Measurements from ENCODE around the gene HMX3.

The HMX3 gene

GRCh38 chr10:123139521-123140163 is 3.9 kb downstream of the HMX3 start:
- no peak for DNase-seq (ENCODE audit: low spot score in 2 of 2)
- peaks cover 15% of the 10 kb centered on the region for H3K36me3 ChIP-seq (replicated peaks)
- no peak overlapping the region for H3K4me3 ChIP-seq
- no peaks in the 10 kb centered on the region for H3K27me3 ChIP-seq (ENCODE audit: low read depth)
- no peaks in the 10 kb centered on the region for H3K9me3 ChIP-seq
- in situ Hi-C loops (cut with MboI; ENCODE audit: low sequenced_read_pairs): loop anchor here (10.0 kb wide), 1 partner anchor 95 kb away; no protein-coding TSS in a partner anchor
- peaks cover 8% of the 10 kb centered on the region; the same call in 1 of the 2 replicates for H3K4me1 ChIP-seq

GRCh38 chr10:123140164-123140982 is 4.6 kb downstream of the HMX3 start:
- Histone ChIP-seq H3K27me3 (ENCODE audit: low read depth) (no peaks in the 10 kb centered on the region), H3K4me1 (peaks cover 3% of the 10 kb centered on the region; the same call in 1 of the 2 replicates), H3K4me3 (no peak overlapping the region), H3K9me3 (no peaks in the 10 kb centered on the region), H3K36me3 (replicated peaks) (peaks cover 15% of the 10 kb centered on the region)
- DNase-seq (ENCODE audit: low spot score in 2 of 2): no peak
- in situ Hi-C loops (cut with MboI; ENCODE audit: low sequenced_read_pairs): no loop called here

GRCh38 chr10:123140983-123141390 is 5.2 kb downstream of the HMX3 start:
- H3K27me3 ChIP-seq (ENCODE audit: low read depth): no peaks in the 10 kb centered on the region
- in situ Hi-C loops (cut with MboI; ENCODE audit: low sequenced_read_pairs): no loop called here

GRCh38 chr10:123141791-123142700 is 6.3 kb downstream of the HMX3 start:
- Histone ChIP-seq H3K9me3 (no peaks in the 10 kb centered on the region), H3K4me3 (no peak overlapping the region), H3K36me3 (replicated peaks) (peaks cover 15% of the 10 kb centered on the region), H3K27me3 (ENCODE audit: low read depth) (no peaks in the 10 kb centered on the region), H3K4me1 (peaks cover 3% of the 10 kb centered on the region; the same call in 1 of the 2 replicates)
- in situ Hi-C loops (cut with MboI; ENCODE audit: low sequenced_read_pairs): no loop called here
- no peak for DNase-seq (ENCODE audit: low spot score in 2 of 2)

More at GRCh38 chr10:123140983-123141390, 5.2 kb downstream of the HMX3 start:
- DNase-seq (ENCODE audit: low spot score in 2 of 2): no peak
- no peak overlapping the region for H3K4me3 ChIP-seq
- peaks cover 15% of the 10 kb centered on the region for H3K36me3 ChIP-seq (replicated peaks)
- no peaks in the 10 kb centered on the region for H3K9me3 ChIP-seq
- H3K4me1 ChIP-seq: peaks cover 3% of the 10 kb centered on the region; the same call in 1 of the 2 replicates

- Histone ChIP-seq H3K4me1 (peaks cover 7% of the 10 kb centered on the region; the same call in 1 of the 2 replicates), H3K4me3 (no peak overlapping the region), H3K36me3 (replicated peaks) (peaks cover 8% of the 10 kb centered on the region), H3K27me3 (ENCODE audit: low read depth) (no peaks in the 10 kb centered on the region), H3K9me3 (no peaks in the 10 kb centered on the region)
- in situ Hi-C loops (cut with MboI; ENCODE audit: low sequenced_read_pairs): no loop called here
- no peak for DNase-seq (ENCODE audit: low spot score in 2 of 2)
These were observed 7.0 kb downstream of the HMX3 start for GRCh38 chr10:123142701-123143161.

GRCh38 chr10:123143162-123143824 is 7.5 kb downstream of the HMX3 start:
- Histone ChIP-seq H3K36me3 (replicated peaks) (peaks cover 6% of the 10 kb centered on the region), H3K4me3 (no peak overlapping the region), H3K4me1 (peaks cover 8% of the 10 kb centered on the region; the same call in 1 of the 2 replicates), H3K9me3 (no peaks in the 10 kb centered on the region), H3K27me3 (ENCODE audit: low read depth) (no peaks in the 10 kb centered on the region)
- DNase-seq (ENCODE audit: low spot score in 2 of 2): no peak
- in situ Hi-C loops (cut with MboI; ENCODE audit: low sequenced_read_pairs): no loop called here

GRCh38 chr10:123143825-123144168 is 8.0 kb downstream of the HMX3 start:
- H3K4me3 ChIP-seq: no peak overlapping the region
- peaks cover 6% of the 10 kb centered on the region for H3K4me1 ChIP-seq
- no peaks in the 10 kb centered on the region for H3K9me3 ChIP-seq
- peaks cover 1% of the 10 kb centered on the region for H3K36me3 ChIP-seq (replicated peaks)
- in situ Hi-C loops (cut with MboI; ENCODE audit: low sequenced_read_pairs): no loop called here
- H3K27me3 ChIP-seq (ENCODE audit: low read depth): no peaks in the 10 kb centered on the region
- DNase-seq (ENCODE audit: low spot score in 2 of 2): no peak

GRCh38 chr10:123144697-123145541 is 9.1 kb downstream of the HMX3 start:
- Histone ChIP-seq H3K9me3 (no peaks in the 10 kb centered on the region), H3K4me3 (no peak overlapping the region), H3K36me3 (replicated peaks) (peaks cover 2% of the 10 kb centered on the region), H3K27me3 (ENCODE audit: low read depth) (no peaks in the 10 kb centered on the region), H3K4me1 (peaks cover 11% of the 10 kb centered on the region)
- DNase-seq (ENCODE audit: low spot score in 2 of 2): peak in 1 of 2 experiments; percentile 42
- in situ Hi-C loops (cut with MboI; ENCODE audit: low sequenced_read_pairs): no loop called here

GRCh38 chr10:123145542-123146012 is 9.8 kb downstream of the HMX3 start:
- Histone ChIP-seq H3K4me3 (no peak overlapping the region), H3K4me1 (peaks cover 11% of the 10 kb centered on the region), H3K27me3 (ENCODE audit: low read depth) (no peaks in the 10 kb centered on the region), H3K36me3 (replicated peaks) (peaks cover 9% of the 10 kb centered on the region), H3K9me3 (no peaks in the 10 kb centered on the region)
- in situ Hi-C loops (cut with MboI; ENCODE audit: low sequenced_read_pairs): no loop called here
- no peak for DNase-seq (ENCODE audit: low spot score in 2 of 2)

- Histone ChIP-seq H3K36me3 (replicated peaks) (peaks cover 12% of the 10 kb centered on the region), H3K4me3 (no peak overlapping the region), H3K27me3 (ENCODE audit: low read depth) (no peaks in the 10 kb centered on the region), H3K4me1 (peaks cover 11% of the 10 kb centered on the region), H3K9me3 (no peaks in the 10 kb centered on the region)
- in situ Hi-C loops (cut with MboI; ENCODE audit: low sequenced_read_pairs): no loop called here
- no peak for DNase-seq (ENCODE audit: low spot score in 2 of 2)
These were observed 10.5 kb downstream of the HMX3 start for GRCh38 chr10:123146013-123146893.

- Histone ChIP-seq H3K27me3 (ENCODE audit: low read depth) (no peaks in the 10 kb centered on the region), H3K4me3 (no peak overlapping the region), H3K9me3 (no peaks in the 10 kb centered on the region), H3K36me3 (replicated peaks) (peaks cover 12% of the 10 kb centered on the region), H3K4me1 (peaks cover 14% of the 10 kb centered on the region)
- in situ Hi-C loops (cut with MboI; ENCODE audit: low sequenced_read_pairs): no loop called here
- no peak for DNase-seq (ENCODE audit: low spot score in 2 of 2)
These were observed 11.3 kb downstream of the HMX3 start for GRCh38 chr10:123146894-123147634.
